HL-60 (cell line): ENCODE measurements around the gene ME1.

Experiments
- DNase-seq, 2 experiments: peaks; one replicate each; pipeline ENCODE4 v3.0.0-alpha.2; 2010 to 2020; ENCODE audit warnings: low read depth in 1 of 2, low spot score in 1 of 2
- H3K27ac ChIP-seq: fragments of 250-450 bp; sonication (Bioruptor Pico); replicated peaks from 2 replicates; pipeline ENCODE4 v1.5.1; 2020; ENCODE audit warnings: mild to moderate bottlenecking, moderate library complexity
- H3K27me3 ChIP-seq: fragments of 250-450 bp; sonication (Bioruptor Pico); 2 replicates; pipeline ENCODE4 v1.5.1; 2021; ENCODE audit warnings: mild to moderate bottlenecking, moderate library complexity; ENCODE audit not compliant: insufficient read depth, poor library complexity, severe bottlenecking
- H3K4me3 ChIP-seq: replicated peaks from 2 replicates; pipeline ENCODE4 v1.5.1; 2011; ENCODE audit warnings: mild to moderate bottlenecking, control low read depth, low read length; ENCODE audit not compliant: insufficient read depth
- GABPA ChIP-seq: IDR thresholded peaks from 2 replicates; pipeline ENCODE4 v1.6.1; 2012; ENCODE audit warnings: low read depth
- POLR2AphosphoS5 ChIP-seq: IDR thresholded peaks from 2 replicates; pipeline ENCODE4 v1.6.1; 2012; ENCODE audit warnings: low read depth
- REST ChIP-seq: IDR thresholded peaks from 2 replicates; pipeline ENCODE4 v1.6.1; 2012; ENCODE audit warnings: low read depth; ENCODE audit not compliant: insufficient replicate concordance
- SPI1 ChIP-seq: IDR thresholded peaks from 2 replicates; pipeline ENCODE4 v1.6.1; 2012; ENCODE audit warnings: low read depth, mild to moderate bottlenecking, borderline replicate concordance
- TF ChIP-seq, protein P1 (sequence below): IDR thresholded peaks from one replicate; pipeline ENCODE4 v1.5.1; 2011; ENCODE audit warnings: low read length, control low read depth, inconsistent platforms; ENCODE audit not compliant: insufficient read depth

The ME1 gene

GRCh38 chr6:83466328-83466727 is 35.5 kb upstream of the ME1 start:
- Histone ChIP-seq H3K27me3 (no peaks in the 10 kb centered on the region), H3K27ac (no peak overlapping the region), H3K4me3 (no peak overlapping the region)
- DNase-seq = no peak
- TF ChIP-seq REST (no peak), GABPA (no peak), SPI1 (no peak), POLR2AphosphoS5 (no peak)
- TF ChIP-seq, protein P1, sequence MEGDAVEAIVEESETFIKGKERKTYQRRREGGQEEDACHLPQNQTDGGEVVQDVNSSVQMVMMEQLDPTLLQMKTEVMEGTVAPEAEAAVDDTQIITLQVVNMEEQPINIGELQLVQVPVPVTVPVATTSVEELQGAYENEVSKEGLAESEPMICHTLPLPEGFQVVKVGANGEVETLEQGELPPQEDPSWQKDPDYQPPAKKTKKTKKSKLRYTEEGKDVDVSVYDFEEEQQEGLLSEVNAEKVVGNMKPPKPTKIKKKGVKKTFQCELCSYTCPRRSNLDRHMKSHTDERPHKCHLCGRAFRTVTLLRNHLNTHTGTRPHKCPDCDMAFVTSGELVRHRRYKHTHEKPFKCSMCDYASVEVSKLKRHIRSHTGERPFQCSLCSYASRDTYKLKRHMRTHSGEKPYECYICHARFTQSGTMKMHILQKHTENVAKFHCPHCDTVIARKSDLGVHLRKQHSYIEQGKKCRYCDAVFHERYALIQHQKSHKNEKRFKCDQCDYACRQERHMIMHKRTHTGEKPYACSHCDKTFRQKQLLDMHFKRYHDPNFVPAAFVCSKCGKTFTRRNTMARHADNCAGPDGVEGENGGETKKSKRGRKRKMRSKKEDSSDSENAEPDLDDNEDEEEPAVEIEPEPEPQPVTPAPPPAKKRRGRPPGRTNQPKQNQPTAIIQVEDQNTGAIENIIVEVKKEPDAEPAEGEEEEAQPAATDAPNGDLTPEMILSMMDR = no peak

DNA sequence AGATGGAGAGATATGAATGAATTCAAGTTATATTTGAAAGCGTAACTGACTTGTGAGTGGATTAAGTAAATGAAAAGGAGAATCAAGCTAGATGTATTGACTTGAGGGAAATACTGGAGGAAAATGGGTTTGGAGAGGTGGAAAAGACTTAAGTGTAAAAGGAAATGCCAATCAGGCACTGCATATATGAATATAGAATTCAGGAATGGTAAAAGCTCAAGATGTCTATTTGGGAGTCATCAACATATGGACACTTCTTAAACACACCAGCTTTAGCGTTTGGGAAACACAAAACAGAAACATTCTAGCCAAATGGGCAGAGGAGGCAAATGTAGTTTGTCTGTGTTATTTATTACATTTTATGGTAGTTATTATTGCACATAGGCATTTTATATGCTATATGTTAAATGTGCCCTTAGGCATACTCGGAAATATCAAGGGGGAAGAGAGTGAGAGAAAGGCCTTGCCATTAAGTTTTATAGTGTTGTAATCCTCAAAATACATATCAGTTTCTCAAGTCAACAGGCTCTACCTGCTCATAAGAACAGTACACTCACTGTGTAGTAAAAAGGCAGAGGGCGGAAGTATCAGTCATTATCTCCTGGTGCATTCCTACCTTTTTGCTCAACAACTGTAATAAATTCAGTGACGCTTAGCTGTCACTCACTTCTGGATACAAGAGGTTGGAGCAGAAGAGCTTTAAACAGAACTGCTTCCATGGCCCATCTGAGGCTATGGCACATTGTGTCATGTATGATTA is 33.7 kb upstream of the ME1 start:
- no peak for TF ChIP-seq REST
- no peak for TF ChIP-seq GABPA
- no peak for TF ChIP-seq SPI1
- no peak for TF ChIP-seq POLR2AphosphoS5
- TF ChIP-seq, protein P1 = no peak
- Histone ChIP-seq H3K4me3 (no peak overlapping the region), H3K27me3 (no peaks in the 10 kb centered on the region), H3K27ac (no peak overlapping the region)
- no peak for DNase-seq

DNA sequence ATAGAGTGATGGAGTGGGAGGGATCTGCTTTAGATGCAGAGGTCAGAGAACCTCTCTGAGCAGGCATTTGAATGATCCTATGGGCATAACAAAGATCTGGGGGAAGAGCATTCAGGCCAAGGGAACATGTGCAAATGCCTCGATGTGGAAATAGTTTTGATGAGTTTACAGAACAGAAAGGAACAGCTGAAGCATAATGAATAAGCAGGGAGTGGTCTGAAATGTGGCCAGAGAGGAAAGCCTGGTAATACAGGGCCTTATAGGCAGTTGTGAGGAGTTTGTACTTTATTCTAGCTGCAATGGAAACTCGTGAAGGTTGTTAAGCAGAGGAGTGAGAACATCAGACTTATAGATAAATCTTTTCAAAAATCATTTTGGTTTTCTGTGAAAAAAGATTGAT is 33.0 kb upstream of the ME1 start:
- Histone ChIP-seq H3K4me3 (no peak overlapping the region), H3K27ac (no peak overlapping the region), H3K27me3 (no peaks in the 10 kb centered on the region)
- TF ChIP-seq GABPA = no peak
- TF ChIP-seq SPI1 = no peak
- no peak for TF ChIP-seq REST
- no peak for TF ChIP-seq POLR2AphosphoS5
- TF ChIP-seq, protein P1 = no peak
- no peak for DNase-seq
